Measurements from ENCODE around the gene ACAN. TPM values are rescaled to one million over a fixed set of nuclear protein-coding genes. Genes with fewer than 3 reads are reported as not detected.

Gene ACAN
- total RNA-seq, 1 donor from 2014 or later: 1.2 TPM

DNA sequence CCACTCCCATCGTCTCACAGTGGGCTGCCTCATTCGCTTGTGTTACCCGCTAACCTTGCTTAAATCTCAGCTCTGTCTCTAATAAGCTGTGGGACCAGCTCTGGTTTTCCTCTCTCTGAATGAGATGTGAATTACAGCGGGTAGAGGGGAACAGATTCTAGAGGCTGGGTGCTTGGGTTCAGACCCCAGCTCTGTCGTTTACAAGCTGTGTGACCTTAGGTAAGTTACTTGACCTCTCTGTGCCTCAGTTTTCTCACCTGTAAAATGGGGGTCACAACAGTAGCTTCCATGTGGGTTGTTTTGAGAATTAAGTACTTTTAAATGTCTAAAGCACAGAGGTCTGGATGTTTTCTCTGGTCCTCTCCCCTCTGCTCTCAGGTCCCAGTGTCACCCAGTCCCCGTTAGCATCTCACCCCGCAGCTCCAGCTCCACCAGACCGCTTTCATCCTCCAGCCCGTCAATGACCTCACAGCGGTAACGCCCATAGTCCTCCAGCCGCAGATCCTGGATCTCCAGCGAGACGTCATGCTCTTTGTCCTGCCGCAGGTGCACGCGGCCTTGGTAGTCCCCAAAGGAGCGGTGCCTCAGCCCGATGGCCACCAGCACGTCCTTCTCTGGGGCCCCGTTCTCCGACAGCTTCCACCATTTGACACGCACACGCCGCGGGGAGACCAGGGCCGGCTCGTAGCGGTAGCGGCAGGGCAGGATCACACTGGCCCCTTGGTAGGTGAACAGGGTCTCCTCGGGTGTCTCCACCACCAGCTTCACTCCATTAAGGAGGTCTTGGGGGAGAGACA lies 77.9 kb downstream of the ACAN start:
- no peak for DNase-seq

DNA sequence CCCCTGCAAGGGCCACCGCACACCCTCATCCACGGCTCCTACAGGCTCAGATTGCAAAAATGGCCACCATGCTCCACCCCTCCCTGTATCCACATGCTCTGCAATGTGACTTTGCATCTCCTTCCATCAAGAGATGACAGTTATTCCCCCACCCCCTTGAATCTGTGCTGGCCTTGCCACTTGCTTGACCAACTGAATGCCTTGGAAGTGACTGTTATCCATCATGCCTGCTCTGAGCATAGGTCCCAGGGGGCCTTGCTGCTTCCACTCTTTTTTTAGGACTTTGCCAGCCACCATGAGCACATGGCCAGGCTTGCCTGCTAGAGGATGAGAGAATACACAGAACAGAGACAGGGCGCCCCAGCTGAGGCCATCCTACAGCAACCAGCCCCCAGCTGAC lies 78.5 kb downstream of the ACAN start:
- DNase-seq: no peak

DNA sequence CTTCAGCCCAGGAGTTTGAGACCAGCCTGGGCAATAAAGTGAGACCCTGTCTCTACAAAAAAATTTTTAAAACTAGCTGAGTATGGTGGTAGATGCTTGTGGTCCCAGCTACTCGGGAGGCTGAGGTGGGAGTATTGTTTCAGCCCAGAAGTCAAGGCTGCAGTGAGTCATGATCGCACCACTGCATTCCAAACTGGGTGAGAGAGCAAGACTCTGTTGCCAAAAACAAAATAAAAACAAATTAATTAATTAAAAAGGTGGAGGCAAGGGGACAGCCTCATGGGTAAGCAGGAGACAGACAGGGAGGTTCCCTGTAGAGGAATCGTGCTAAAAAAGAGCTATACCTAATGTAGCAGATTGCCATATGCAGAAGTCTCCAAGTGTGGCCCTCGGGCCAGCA lies 79.5 kb downstream of the ACAN start:
- DNase-seq: peak; percentile 48

DNA sequence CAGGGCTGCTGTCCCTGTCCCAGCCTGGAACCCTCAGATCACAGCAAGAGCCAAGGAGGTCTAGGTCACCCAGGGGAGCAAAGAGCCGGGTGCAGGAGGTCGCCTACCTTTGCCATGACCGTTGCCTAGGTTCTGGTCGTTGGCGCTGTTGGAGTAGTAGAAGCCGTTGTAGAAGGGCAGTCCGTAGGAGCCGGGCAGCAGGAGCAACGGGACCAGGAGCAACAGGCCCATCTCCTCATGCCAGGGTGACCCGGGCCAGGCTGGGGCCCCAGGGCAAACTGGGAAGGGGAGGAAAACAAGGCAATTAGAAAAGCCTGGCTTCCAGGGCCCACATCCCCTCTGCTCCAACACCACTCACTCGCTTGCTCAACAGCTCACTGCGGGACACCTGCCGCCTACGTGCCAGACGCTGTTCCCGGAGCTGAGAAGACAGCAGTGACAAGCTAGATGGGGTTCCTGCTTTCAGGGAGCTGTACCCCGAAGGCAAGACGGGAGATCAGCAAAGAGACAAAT lies 83.9 kb downstream of the ACAN start:
- no peak for DNase-seq

DNA sequence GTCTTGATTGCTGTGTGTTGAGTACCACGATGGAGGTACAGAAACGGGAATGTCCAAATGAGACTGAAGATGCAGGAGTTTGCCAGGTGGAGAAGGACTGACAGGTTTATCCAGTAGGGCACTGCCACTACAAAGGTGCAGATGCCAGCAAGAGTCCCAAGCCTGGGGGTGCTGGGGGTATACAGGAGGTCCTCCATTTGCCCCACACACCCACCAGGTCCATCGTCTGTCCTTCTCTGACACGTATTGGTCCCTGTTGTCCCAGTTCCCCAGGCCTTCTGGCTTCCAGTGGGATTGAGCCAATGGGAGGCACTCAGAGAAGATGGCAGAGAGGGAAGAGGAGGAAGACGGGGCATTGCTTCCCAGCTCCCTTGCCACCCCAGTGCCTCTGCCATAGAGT lies 85.5 kb downstream of the ACAN start:
- no peak for DNase-seq

- no peak for DNase-seq
Measured at GRCh38 chr15:88890495-88890894, 87.3 kb downstream of the ACAN start.

GRCh38 chr15:88891540-88892254 lies 88.5 kb downstream of the ACAN start:
- no peak for DNase-seq

GRCh38 chr15:88894348-88894818 lies 91.1 kb downstream of the ACAN start:
- DNase-seq: peak; percentile 70

GRCh38 chr15:88894819-88895767 lies 91.9 kb downstream of the ACAN start, which contains the start of gene HAPLN3:
Gene HAPLN3, minus strand, starts transcription at chr15:88895544. Its CDS starts 8,246 bp downstream, at chr15:88887298.
- peak; percentile 47 for DNase-seq

DNA sequence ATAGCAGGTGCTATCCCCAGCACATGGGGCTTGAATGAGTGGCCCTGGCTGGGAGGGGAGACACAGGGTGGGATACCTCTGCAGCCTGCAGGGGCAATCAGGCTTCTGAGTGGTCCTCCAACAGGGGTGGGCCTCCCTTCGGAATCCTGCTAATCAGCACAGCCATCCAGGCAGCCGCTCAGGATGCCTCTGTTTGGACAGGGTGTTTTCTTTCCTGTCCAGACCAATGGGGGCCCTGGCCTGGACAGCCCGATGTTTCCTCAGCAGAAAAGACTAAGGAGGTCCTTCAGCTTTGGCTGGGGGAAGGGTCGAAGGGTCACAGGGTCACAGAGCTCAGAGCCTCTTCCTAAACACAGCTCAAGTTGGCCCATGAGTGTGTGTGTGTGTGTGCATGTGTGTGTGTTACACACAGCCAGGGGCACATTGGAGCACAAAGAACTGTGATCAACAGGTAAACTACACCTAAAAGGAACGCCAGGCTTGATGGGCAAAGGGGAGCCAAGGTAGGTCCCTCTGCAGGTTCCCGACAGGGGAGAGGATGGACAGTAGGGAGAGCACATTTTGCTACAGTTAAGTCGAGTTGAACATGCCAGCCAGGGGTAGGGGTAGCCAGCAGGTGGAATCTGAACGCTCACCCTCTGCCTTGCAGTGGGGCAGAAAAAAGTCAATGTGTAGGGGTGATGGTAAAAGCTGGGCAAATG lies 93.2 kb downstream of the ACAN start:
- peak; percentile 74 for DNase-seq

DNA sequence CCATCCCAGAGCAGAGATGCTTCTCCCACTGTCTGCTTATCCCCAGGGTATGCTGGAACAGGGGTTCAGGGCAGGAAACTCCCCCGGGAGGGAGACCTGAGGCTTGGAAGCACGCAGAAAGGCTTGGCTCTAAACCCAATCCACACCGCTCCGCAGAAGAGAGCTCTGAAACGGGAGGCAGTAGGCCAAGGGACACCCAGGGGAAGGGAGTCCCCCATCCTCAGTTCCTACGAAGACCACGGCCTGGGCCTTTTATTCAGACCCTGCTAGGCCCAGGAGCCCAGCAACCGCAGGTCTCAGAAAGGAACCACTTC lies 93.9 kb downstream of the ACAN start:
- DNase-seq: no peak

DNA sequence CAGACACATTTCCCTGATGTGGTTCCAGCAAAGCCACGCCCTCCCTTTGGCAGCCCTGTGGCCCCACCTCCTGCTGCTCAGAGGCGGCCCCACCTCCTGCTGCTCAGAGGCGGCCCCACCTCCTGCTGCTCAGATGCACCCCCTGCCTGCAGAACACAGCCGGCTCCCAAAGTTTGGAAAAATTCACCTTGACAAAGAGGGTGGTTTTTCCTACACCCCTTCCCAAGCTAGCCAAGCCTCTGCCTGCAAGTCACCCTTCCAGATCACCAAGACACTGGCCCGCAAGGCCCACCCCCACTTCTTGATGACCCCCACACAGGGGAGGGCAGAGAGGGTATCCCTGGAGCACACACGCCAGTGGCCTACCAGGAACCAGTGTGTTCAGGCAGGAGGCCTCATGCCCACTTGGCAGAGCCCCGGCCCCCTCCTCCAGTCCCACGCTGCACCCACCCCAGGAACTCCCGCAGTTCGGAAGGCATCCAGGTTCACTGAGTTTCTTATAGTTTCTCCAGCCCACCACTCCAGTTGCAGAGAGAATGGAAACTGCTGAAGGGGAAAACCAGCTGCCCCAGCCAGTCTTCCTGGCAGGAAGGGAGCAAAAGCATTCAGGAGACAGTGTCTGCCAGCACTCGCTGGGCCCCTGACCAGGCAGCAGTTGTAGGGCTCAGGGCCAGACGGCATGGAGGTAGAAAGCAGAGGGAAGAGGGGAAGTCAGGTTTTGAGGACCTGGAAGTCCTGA lies 94.4 kb downstream of the ACAN start:
- peak; percentile 76 for DNase-seq

DNA sequence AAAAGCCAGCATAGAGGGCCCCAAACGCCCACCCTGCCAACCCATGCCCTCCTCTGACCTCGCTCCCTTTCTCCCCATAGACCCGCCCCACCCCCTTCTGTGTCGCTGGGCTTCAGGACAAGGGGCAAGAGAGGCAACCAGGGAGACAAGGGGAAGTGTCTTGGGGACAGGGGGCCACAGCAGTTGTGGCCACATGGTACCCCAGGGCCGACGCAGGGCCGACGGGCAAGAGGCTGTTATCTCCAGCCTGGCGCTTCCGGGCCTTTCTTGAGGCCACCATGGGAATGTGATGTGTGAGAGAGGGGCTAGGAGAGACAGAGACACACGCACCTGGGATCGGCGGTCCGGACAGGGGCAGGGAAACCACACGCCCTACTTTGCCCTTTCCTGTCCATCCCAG lies 95.5 kb downstream of the ACAN start:
- no peak for DNase-seq

GRCh38 chr15:88899251-88899650 lies 96.0 kb downstream of the ACAN start:
- DNase-seq: no peak

- DNase-seq: no peak
Measured at GRCh38 chr15:88900309-88900981, 97.2 kb downstream of the ACAN start.

- DNase-seq: no peak
Measured at GRCh38 chr15:88900982-88901418, 97.8 kb downstream of the ACAN start.

DNA sequence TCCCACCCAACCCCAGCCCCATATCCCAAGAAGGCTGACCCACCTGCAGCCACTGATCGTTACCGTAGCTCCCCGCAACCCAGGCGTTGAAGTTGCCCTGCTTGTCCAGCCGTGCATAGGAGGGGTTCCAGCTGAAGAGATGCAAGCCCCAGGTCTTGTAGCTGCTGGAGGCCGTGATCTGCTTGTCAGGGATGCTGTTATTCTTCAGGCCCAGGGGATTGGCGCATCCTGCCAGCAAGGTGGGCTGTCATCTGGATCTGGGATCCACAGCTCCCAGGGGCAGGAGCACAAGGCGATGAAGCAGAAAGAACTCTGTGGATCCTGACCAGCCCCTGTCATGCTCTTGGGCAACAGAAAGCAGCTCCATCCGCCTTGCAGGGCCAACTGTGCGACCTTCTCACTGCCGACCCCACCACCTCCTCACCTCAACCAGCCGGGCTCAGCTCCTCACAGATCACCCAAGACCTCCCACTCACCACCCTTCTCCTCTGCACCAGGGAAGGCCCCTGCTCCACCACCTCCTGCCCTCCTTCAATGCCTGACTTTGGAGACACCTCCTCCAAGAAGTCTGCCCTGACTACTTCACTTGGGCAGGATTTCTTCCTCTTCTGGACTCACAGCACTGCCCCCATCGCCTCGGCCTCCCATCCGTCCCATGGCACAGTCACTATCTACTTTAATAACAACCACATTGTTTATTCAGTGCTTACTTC lies 98.4 kb downstream of the ACAN start:
- no peak for DNase-seq

- no peak for DNase-seq
Measured at GRCh38 chr15:88902221-88902835, 99.1 kb downstream of the ACAN start.

GRCh38 chr15:88902846-88903245 lies 99.6 kb downstream of the ACAN start:
- DNase-seq: no peak

- no peak for DNase-seq
Measured at GRCh38 chr15:88904257-88904623, 101.0 kb downstream of the ACAN start.

Measured in dermis blood vessel endothelial cell (primary cell).